PC-9 (cell line): ENCODE measurements around the gene GSTO1. TPM values are rescaled to one million over a fixed set of nuclear protein-coding genes. Genes with fewer than 3 reads are reported as not detected.

ENCODE experiments used
- BruUV-seq: library from RNA; stranded (reverse); fragments of 400-500 nt; replicated peaks from 2 replicates; lab custom pipeline; 2021; lab: Mats Ljungman, UMichigan
- CTCF ChIA-PET: fragments of 300-600 bp; sonication (Branson Sonifier 250); formaldehyde crosslinking; loops from one replicate; lab custom pipeline; 2022; ENCODE audit warnings: antibody characterized with exemption; lab: Charles Lee
- POLR2A ChIA-PET: fragments of 300-600 bp; sonication (Branson Sonifier 250); formaldehyde crosslinking; loops from one replicate; lab custom pipeline; 2022; ENCODE audit warnings: antibody characterized with exemption; ENCODE audit not compliant: unreplicated experiment; lab: Charles Lee
- DNase-seq, 2 experiments: peaks; one replicate each; pipeline versions ENCODE4 v3.0.0 to v3.0.0-alpha.2; 2015 to 2022; ENCODE audit warnings: mixed read lengths in 1 of 2
- H2AFZ ChIP-seq: fragments of 200-600 bp; sonication (generic); 2 replicates; pipeline ENCODE4 v1.8.1; 2017; ENCODE audit warnings: antibody characterized with exemption
- H3F3A ChIP-seq: fragments of 200-600 bp; sonication (generic); 2 replicates; pipeline ENCODE4 v1.8.1; 2017; ENCODE audit warnings: antibody characterized with exemption, mild to moderate bottlenecking, low read depth; ENCODE audit not compliant: insufficient read depth
- H3K27ac ChIP-seq: fragments of 200-600 bp; sonication (generic); 2 replicates; pipeline ENCODE4 v1.6.1; 2016; ENCODE audit warnings: mixed run types
- H3K27me3 ChIP-seq: fragments of 200-600 bp; sonication (generic); 2 replicates; pipeline ENCODE4 v1.6.1; 2016; ENCODE audit warnings: low read depth, mixed run types; ENCODE audit not compliant: insufficient read depth
- H3K36me3 ChIP-seq: fragments of 200-600 bp; sonication (generic); 2 replicates; pipeline ENCODE4 v1.6.1; 2016; ENCODE audit warnings: low read depth, mixed run types
- H3K4me1 ChIP-seq: fragments of 200-600 bp; sonication (generic); replicated peaks from 2 replicates; pipeline ENCODE4 v1.6.1; 2016; ENCODE audit warnings: mixed run types; ENCODE audit not compliant: insufficient read depth
- H3K4me2 ChIP-seq: fragments of 200-600 bp; sonication (generic); 2 replicates; pipeline ENCODE4 v1.6.1; 2017; ENCODE audit warnings: mixed run types
- H3K4me3 ChIP-seq: fragments of 200-600 bp; sonication (generic); 2 replicates; pipeline ENCODE4 v1.6.1; 2016; ENCODE audit warnings: mixed run types
- H3K79me2 ChIP-seq: fragments of 200-600 bp; sonication (generic); 2 replicates; pipeline ENCODE4 v1.6.1; 2017; ENCODE audit warnings: low read depth, mixed run types
- H3K9me2 ChIP-seq: fragments of 200-600 bp; sonication (generic); 2 replicates; pipeline ENCODE4 v1.8.1; 2017; ENCODE audit warnings: mild to moderate bottlenecking; ENCODE audit not compliant: insufficient read depth
- H3K9me3 ChIP-seq: fragments of 200-600 bp; sonication (generic); 2 replicates; pipeline ENCODE4 v1.8.1; 2016; ENCODE audit warnings: low read depth; ENCODE audit not compliant: insufficient read depth
- H4K20me1 ChIP-seq: fragments of 200-600 bp; sonication (generic); 2 replicates; pipeline ENCODE4 v1.8.1; 2017; ENCODE audit not compliant: insufficient read depth
- CTCF ChIP-seq: fragments of 200-600 bp; sonication (generic); conservative IDR thresholded peaks from 2 replicates; pipeline ENCODE4 v1.6.1; 2017; ENCODE audit warnings: mixed run types, antibody characterized with exemption, mild to moderate bottlenecking, moderate library complexity
- EZH2 ChIP-seq: fragments of 200-600 bp; sonication (generic); IDR thresholded peaks from 2 replicates; pipeline ENCODE4 v1.8.0; 2017; ENCODE audit warnings: antibody characterized with exemption, low read depth
- intact Hi-C: fragments of 100-400 bp; cut with micrococcal nuclease; formaldehyde crosslinking; loops from one replicate; pipeline ENCODE4 v1.10.0; 2022; ENCODE audit not compliant: unreplicated experiment
- total RNA-seq: library from RNA; stranded (reverse); gene quantifications from 2 replicates; pipeline ENCODE4 v1.2.3, GENCODE V29; 2021

Gene GSTO1
- total RNA-seq, 1 experiment from 2014 or later = 77.3 TPM

GRCh38 chr10:104293781-104294321 is 39.2 kb downstream of the GSTO1 start:
- no peaks in the 10 kb centered on the region for H3K36me3 ChIP-seq
- no peak for DNase-seq
- H3K4me2 ChIP-seq = no peak overlapping the region
- ChIA-PET CTCF (no interaction called here), POLR2A (no interaction called here)
- H4K20me1 ChIP-seq = no peaks in the 10 kb centered on the region
- no peak overlapping the region for H3K4me3 ChIP-seq
- H3K9me2 ChIP-seq = no peaks in the 10 kb centered on the region
- TF ChIP-seq EZH2 (no peak), CTCF (no peak)
- no peak overlapping the region for H3K27ac ChIP-seq
- H3K9me3 ChIP-seq = no peaks in the 10 kb centered on the region
- H3K79me2 ChIP-seq = no peaks in the 10 kb centered on the region
- no peaks in the 10 kb centered on the region for H3K27me3 ChIP-seq
- intact Hi-C loops = no loop called here
- H3F3A ChIP-seq = no peaks in the 10 kb centered on the region
- no peak overlapping the region for H2AFZ ChIP-seq
- H3K4me1 ChIP-seq = 0 out of 2 replicates have a peak, but pooled peaks cover 3% of the 10 kb centered on the region
- no TSS peak for BruUV-seq

- Histone ChIP-seq H2AFZ (no peak overlapping the region), H3K4me3 (no peak overlapping the region), H3K4me2 (no peak overlapping the region), H3K9me3 (no peaks in the 10 kb centered on the region; the same call in 1 of the 2 replicates), H3K27ac (no peak overlapping the region), H3K79me2 (no peaks in the 10 kb centered on the region), H3K4me1 (no peaks in the 10 kb centered on the region), H3F3A (no peaks in the 10 kb centered on the region), H4K20me1 (no peaks in the 10 kb centered on the region), H3K27me3 (no peaks in the 10 kb centered on the region), H3K9me2 (no peaks in the 10 kb centered on the region), H3K36me3 (no peaks in the 10 kb centered on the region)
- CTCF ChIA-PET = no interaction called here
- intact Hi-C loops = no loop called here
- TF ChIP-seq CTCF (no peak), EZH2 (no peak)
- no TSS peak for BruUV-seq
- no peak for DNase-seq
- POLR2A ChIA-PET = no interaction called here
These were observed 42.2 kb downstream of the GSTO1 start for GRCh38 chr10:104296687-104297436.

GRCh38 chr10:104297697-104298660 is 43.3 kb downstream of the GSTO1 start:
- H4K20me1 ChIP-seq = no peaks in the 10 kb centered on the region
- no peak overlapping the region for H3K27ac ChIP-seq
- no peaks in the 10 kb centered on the region; the same call in 1 of the 2 replicates for H3K9me3 ChIP-seq
- H3K36me3 ChIP-seq = no peaks in the 10 kb centered on the region
- no peaks in the 10 kb centered on the region for H3F3A ChIP-seq
- no TSS peak for BruUV-seq
- H2AFZ ChIP-seq = no peak overlapping the region
- TF ChIP-seq CTCF = no peak; the same call in 1 of the 2 replicates
- no peak for TF ChIP-seq EZH2
- no peaks in the 10 kb centered on the region for H3K79me2 ChIP-seq
- no peaks in the 10 kb centered on the region for H3K4me1 ChIP-seq
- H3K4me3 ChIP-seq = no peak overlapping the region
- ChIA-PET CTCF (no interaction called here), POLR2A (no interaction called here)
- DNase-seq = no peak
- H3K4me2 ChIP-seq = no peak overlapping the region
- intact Hi-C loops = no loop called here
- no peaks in the 10 kb centered on the region for H3K9me2 ChIP-seq
- H3K27me3 ChIP-seq = no peaks in the 10 kb centered on the region
